Prostate gland (tissue), 2 donors: ENCODE results near the gene MARK3.

Source experiments
- POLR2A ChIP-seq: fragments of 450-650 bp; IDR thresholded peaks from one replicate; pipeline ENCODE4 v1.6.1; 2016; ENCODE audit warnings: antibody characterized with exemption, mild to moderate bottlenecking
- POLR2AphosphoS5 ChIP-seq: sonication (generic); formaldehyde crosslinking; IDR thresholded peaks from one replicate; pipeline ENCODE4 v1.6.1; 2017; ENCODE audit warnings: antibody characterized with exemption
- TF ChIP-seq, protein P1 (sequence below), 4 experiments: fragments of 200-600 bp in 2 of 4; fragments of 450-650 bp in 2 of 4; sonication (generic) in 2 of 4; IDR thresholded peaks; 1 replicate in 3 of 4; 2 replicates in 1 of 4; pipeline ENCODE4 v1.5.1; 2016 to 2019; ENCODE audit warnings: antibody characterized with exemption in 4 of 4, mild to moderate bottlenecking in 2 of 4, moderate library complexity in 2 of 4

DNA sequence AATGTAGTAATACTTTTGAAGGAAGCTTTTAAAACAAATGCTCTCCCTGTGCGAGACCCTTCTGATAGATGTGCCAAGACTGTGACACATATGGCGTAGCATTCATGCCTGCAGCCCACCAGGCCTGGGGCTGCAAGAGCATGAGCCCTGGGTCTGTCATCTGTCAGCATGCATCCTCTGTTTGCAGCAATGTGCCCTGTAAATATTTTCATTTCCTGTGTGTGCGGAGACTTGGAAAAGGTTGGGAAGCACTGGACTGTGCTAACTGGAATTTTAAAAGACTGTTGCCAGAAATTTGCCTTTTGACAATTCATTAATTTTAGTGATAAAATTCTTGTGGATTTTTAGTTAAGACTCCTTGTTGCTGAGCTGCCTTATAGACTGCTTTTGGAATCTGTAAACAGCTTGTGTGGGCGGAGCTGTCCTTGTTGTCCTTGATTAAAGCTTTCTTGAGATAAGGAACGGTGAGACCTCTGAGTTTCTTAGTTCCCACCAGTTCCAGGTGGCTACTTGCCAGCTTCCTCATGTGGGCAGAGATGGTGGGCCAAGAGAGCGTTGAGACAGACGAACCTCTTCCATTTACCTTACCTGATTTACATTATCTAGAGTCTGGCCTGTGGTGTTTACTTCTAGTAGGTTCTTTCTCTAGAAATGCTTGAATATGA lies 23.4 kb downstream of the MARK3 start:
- TF ChIP-seq, protein P1, sequence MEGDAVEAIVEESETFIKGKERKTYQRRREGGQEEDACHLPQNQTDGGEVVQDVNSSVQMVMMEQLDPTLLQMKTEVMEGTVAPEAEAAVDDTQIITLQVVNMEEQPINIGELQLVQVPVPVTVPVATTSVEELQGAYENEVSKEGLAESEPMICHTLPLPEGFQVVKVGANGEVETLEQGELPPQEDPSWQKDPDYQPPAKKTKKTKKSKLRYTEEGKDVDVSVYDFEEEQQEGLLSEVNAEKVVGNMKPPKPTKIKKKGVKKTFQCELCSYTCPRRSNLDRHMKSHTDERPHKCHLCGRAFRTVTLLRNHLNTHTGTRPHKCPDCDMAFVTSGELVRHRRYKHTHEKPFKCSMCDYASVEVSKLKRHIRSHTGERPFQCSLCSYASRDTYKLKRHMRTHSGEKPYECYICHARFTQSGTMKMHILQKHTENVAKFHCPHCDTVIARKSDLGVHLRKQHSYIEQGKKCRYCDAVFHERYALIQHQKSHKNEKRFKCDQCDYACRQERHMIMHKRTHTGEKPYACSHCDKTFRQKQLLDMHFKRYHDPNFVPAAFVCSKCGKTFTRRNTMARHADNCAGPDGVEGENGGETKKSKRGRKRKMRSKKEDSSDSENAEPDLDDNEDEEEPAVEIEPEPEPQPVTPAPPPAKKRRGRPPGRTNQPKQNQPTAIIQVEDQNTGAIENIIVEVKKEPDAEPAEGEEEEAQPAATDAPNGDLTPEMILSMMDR (IDR thresholded peaks at IDR 0.05), result no peak
- TF ChIP-seq POLR2A, result no peak
- no peak for TF ChIP-seq POLR2AphosphoS5
